Body of pancreas (tissue), 4 donors: Measurements from ENCODE around the gene UBXN4.

Experiments
- POLR2A ChIP-seq, 3 donors: fragments of 450-650 bp; IDR thresholded peaks; one replicate each; pipeline ENCODE4 v1.6.1; 2016; ENCODE audit warnings: antibody characterized with exemption in 3 of 3, mild to moderate bottlenecking in 2 of 3
- TF ChIP-seq, protein P1 (sequence below), 7 experiments: fragments of 450-650 bp in 4 of 7; fragments of 200-600 bp in 3 of 7; sonication (generic) in 3 of 7; IDR thresholded peaks; one replicate each; pipeline ENCODE4 v1.5.1; 2016 to 2019; ENCODE audit warnings: antibody characterized with exemption in 7 of 7

DNA sequence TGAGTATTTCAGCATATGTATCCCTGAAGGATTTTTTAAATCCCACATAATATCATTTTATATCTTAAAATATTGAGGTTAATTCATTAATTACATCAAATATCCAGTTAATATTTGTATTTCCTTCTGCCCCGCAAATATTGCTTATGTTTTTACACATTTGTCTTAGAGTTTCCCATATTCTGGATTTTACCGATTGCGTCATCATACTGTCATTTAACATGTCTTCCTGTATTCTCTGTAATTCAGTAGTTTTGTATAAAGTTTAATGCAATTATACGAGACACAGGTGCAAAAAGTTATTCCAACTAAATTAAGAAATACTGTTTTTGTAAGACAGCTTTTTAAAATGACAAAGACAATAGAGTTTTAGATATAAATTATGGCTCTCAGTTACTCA, 33.5 kb upstream of the UBXN4 start:
- TF ChIP-seq POLR2A (IDR thresholded peaks at IDR 0.05), result no peak
- TF ChIP-seq, protein P1, sequence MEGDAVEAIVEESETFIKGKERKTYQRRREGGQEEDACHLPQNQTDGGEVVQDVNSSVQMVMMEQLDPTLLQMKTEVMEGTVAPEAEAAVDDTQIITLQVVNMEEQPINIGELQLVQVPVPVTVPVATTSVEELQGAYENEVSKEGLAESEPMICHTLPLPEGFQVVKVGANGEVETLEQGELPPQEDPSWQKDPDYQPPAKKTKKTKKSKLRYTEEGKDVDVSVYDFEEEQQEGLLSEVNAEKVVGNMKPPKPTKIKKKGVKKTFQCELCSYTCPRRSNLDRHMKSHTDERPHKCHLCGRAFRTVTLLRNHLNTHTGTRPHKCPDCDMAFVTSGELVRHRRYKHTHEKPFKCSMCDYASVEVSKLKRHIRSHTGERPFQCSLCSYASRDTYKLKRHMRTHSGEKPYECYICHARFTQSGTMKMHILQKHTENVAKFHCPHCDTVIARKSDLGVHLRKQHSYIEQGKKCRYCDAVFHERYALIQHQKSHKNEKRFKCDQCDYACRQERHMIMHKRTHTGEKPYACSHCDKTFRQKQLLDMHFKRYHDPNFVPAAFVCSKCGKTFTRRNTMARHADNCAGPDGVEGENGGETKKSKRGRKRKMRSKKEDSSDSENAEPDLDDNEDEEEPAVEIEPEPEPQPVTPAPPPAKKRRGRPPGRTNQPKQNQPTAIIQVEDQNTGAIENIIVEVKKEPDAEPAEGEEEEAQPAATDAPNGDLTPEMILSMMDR (IDR thresholded peaks at IDR 0.05), result no peak
